M059J (cell line): ENCODE data around the gene CHURC1. TPM values are rescaled to one million over a fixed set of nuclear protein-coding genes. Genes with fewer than 3 reads are reported as not detected.

Experiments
- total RNA-seq: library from RNA; depleted of rRNA; stranded (reverse); fragments of >200 nt; shearing (Covaris generic); gene quantifications from 2 replicates; pipeline ENCODE4 v1.2.3, GENCODE V29; 2014; rRNA removed

The CHURC1 gene
- total RNA-seq, 1 experiment from 2014 or later: 84.4 TPM

Other genes starting within 250 kb of the CHURC1 start
- gene PLEKHG3, start 210.0 kb upstream of the CHURC1 start, total RNA-seq: 6.8 and 13.8 TPM in 2 replicates
- gene SPTB, start 34.5 kb upstream of the CHURC1 start, total RNA-seq: 0.86 and 1.5 TPM in 2 replicates
- not detected in 2 replicates for gene GPX2, start 28.3 kb downstream of the CHURC1 start, total RNA-seq
- gene RAB15, start 57.9 kb downstream of the CHURC1 start, total RNA-seq: 3.8 and 6.3 TPM in 2 replicates
- 18.3 and 23.7 TPM in 2 replicates for gene FNTB, start 72.4 kb downstream of the CHURC1 start, total RNA-seq
- 47.1 and 50.4 TPM in 2 replicates for gene MAX, start 188.1 kb downstream of the CHURC1 start, total RNA-seq